Endothelial cell of umbilical vein (primary cell): ENCODE data around the gene KRTCAP2. TPM values are rescaled to one million over a fixed set of nuclear protein-coding genes. Genes with fewer than 3 reads are reported as not detected.

ENCODE experiments used
- BruUV-seq: library from RNA; stranded (reverse); fragments of 400-500 nt; replicated peaks from 2 replicates; lab custom pipeline; 2021; lab: Mats Ljungman, UMichigan
- CTCF ChIA-PET: fragments of 300-600, 350-600 bp; sonication (Branson Sonifier 250); formaldehyde crosslinking; loops from one replicate; lab custom pipeline; 2021; ENCODE audit warnings: antibody characterized with exemption, inconsistent platforms; lab: Charles Lee
- POLR2A ChIA-PET: fragments of 300-600, 350-600 bp; sonication (Branson Sonifier 250); formaldehyde crosslinking; loops from one replicate; lab custom pipeline; 2021; ENCODE audit warnings: antibody characterized with exemption, inconsistent platforms; lab: Charles Lee
- DNase-seq: peaks from one replicate; pipeline ENCODE4 v3.0.0-alpha.2; 2011; ENCODE audit warnings: low read depth, low spot score
- FAIRE-seq: peaks from 2 replicates; lab custom pipeline; 2011; peaks lifted over from hg19 to GRCh38; lab: Jason Lieb, UNC
- H2AFZ ChIP-seq: 2 replicates; pipeline ENCODE4 v1.6.0; 2012; ENCODE audit warnings: low read depth, low read length, control low read depth, inconsistent platforms
- H3K27ac ChIP-seq: 2 replicates; pipeline ENCODE4 v1.5.1; 2011; ENCODE audit warnings: low read depth, mild to moderate bottlenecking, control low read depth, low read length, moderate library complexity; ENCODE audit not compliant: insufficient read depth
- H3K27me3 ChIP-seq, 2 experiments: 2 replicates each; pipeline versions ENCODE4 v1.6.0 to v1.6.1; 2011; ENCODE audit warnings: low read length in 2 of 2, mixed read lengths in 1 of 2; ENCODE audit not compliant: control insufficient read depth in 2 of 2, insufficient read depth in 2 of 2
- H3K36me3 ChIP-seq, 2 experiments: 2 replicates in 1 of 2; 3 replicates in 1 of 2; pipeline ENCODE4 v1.5.1; 2011; ENCODE audit warnings: low read length in 2 of 2, mild to moderate bottlenecking in 1 of 2, moderate library complexity in 1 of 2; ENCODE audit not compliant: control insufficient read depth in 2 of 2, insufficient read depth in 2 of 2; ENCODE audit errors: extremely low read depth in 1 of 2
- H3K4me1 ChIP-seq: 3 replicates; pipeline ENCODE4 v1.5.1; 2011; ENCODE audit warnings: mild to moderate bottlenecking, low read length; ENCODE audit not compliant: control insufficient read depth, insufficient read depth; ENCODE audit errors: extremely low read depth
- H3K4me2 ChIP-seq: 2 replicates; pipeline ENCODE4 v1.6.1; 2011; ENCODE audit warnings: low read length, control low read depth, mixed read lengths; ENCODE audit not compliant: insufficient read depth
- H3K4me3 ChIP-seq, 3 experiments: fragments of 200-600 bp in 1 of 3; sonication (generic), shearing (Covaris generic) in 1 of 3; replicated peaks in 1 of 3; 2 replicates each; pipeline ENCODE4 v1.5.1; 2011 to 2016; ENCODE audit warnings: control low read depth in 3 of 3, low read length in 3 of 3, mild to moderate bottlenecking in 2 of 3, inconsistent platforms in 1 of 3, low read depth in 1 of 3, moderate library complexity in 1 of 3; ENCODE audit not compliant: insufficient read depth in 1 of 3
- H3K79me2 ChIP-seq: 2 replicates; pipeline ENCODE4 v1.6.0; 2012; ENCODE audit warnings: low read length, inconsistent platforms; ENCODE audit not compliant: control insufficient read depth, insufficient read depth
- H3K9ac ChIP-seq: replicated peaks from 2 replicates; pipeline ENCODE3; 2011; ENCODE audit warnings: low read length, control low read depth; ENCODE audit not compliant: insufficient read depth; ENCODE audit errors: extremely low read depth
- H3K9me1 ChIP-seq: replicated peaks from 3 replicates; pipeline ENCODE4 v1.6.0; 2011; ENCODE audit warnings: mild to moderate bottlenecking, low read length; ENCODE audit not compliant: control insufficient read depth, insufficient read depth; ENCODE audit errors: extremely low read depth
- H3K9me3 ChIP-seq: replicated peaks from 2 replicates; pipeline ENCODE4 v1.5.1; 2012; ENCODE audit warnings: low read length, inconsistent platforms; ENCODE audit not compliant: control insufficient read depth, insufficient read depth
- H4K20me1 ChIP-seq: replicated peaks from 2 replicates; pipeline ENCODE3; 2011; ENCODE audit warnings: mild to moderate bottlenecking, low read length; ENCODE audit not compliant: control insufficient read depth, insufficient read depth; ENCODE audit errors: extremely low read depth
- EZH2 ChIP-seq: IDR thresholded peaks from 2 replicates; pipeline ENCODE4 v1.6.1; 2012; ENCODE audit warnings: borderline replicate concordance, low read depth, mild to moderate bottlenecking, moderate library complexity, low read length, inconsistent platforms; ENCODE audit not compliant: severe bottlenecking
- FOS ChIP-seq: IDR thresholded peaks from 2 replicates; pipeline ENCODE4 v1.6.1; 2011; ENCODE audit warnings: mild to moderate bottlenecking, low read length, moderate library complexity, borderline replicate concordance; ENCODE audit not compliant: insufficient read depth
- GATA2 ChIP-seq: IDR thresholded peaks from 2 replicates; pipeline ENCODE4 v1.7.0; 2011; ENCODE audit warnings: low read depth, mild to moderate bottlenecking, moderate library complexity, mixed read lengths, low read length; ENCODE audit not compliant: insufficient read length, insufficient read depth
- JUN ChIP-seq: IDR thresholded peaks from 2 replicates; pipeline ENCODE4 v1.6.1; 2011; ENCODE audit warnings: borderline replicate concordance, low read depth; ENCODE audit not compliant: insufficient read length, insufficient read depth
- MAX ChIP-seq: IDR thresholded peaks from 2 replicates; pipeline ENCODE4 v1.6.1; 2011; ENCODE audit not compliant: insufficient read depth, insufficient read length
- POLR2A ChIP-seq: IDR thresholded peaks from 2 replicates; pipeline ENCODE4 v1.6.1; 2012; ENCODE audit warnings: low read depth, mild to moderate bottlenecking, control low read depth, low read length
- POLR2AphosphoS5 ChIP-seq: IDR thresholded peaks from 2 replicates; pipeline ENCODE4 v1.6.1; 2012; ENCODE audit warnings: low read depth, mild to moderate bottlenecking, control low read depth, low read length, moderate library complexity; ENCODE audit not compliant: insufficient read depth
- dilution Hi-C: fragments of 300-500 bp; cut with MboI; formaldehyde crosslinking; loops from one replicate; pipeline ENCODE4 v1.15.0; 2019; ENCODE audit warnings: low sequenced_read_pairs; ENCODE audit not compliant: extremely low pct_ligation_motif_present
- intact Hi-C: fragments of 100-400 bp; cut with micrococcal nuclease; formaldehyde crosslinking; loops from one replicate; pipeline ENCODE4 v1.10.0; 2022
- polyA plus RNA-seq, 4 experiments: library from polyadenylated mRNA; depleted of rRNA in 3 of 4; stranded (reverse) in 3 of 4; unstranded in 1 of 4; fragments of >200 nt; gene quantifications; 2 replicates each; pipeline versions ENCODE4 v1.2.1 to v1.2.3, GENCODE V29; 2011 to 2012; ENCODE audit warnings: missing spikeins in 1 of 4
- total RNA-seq: library from RNA; stranded (reverse); gene quantifications from 2 replicates; pipeline ENCODE4 v1.2.3, GENCODE V29; 2021
- TF ChIP-seq, protein P1 (sequence below), 2 donors: IDR thresholded peaks; 1 replicate in 1 of 2; 2 replicates in 1 of 2; pipeline ENCODE4 v1.5.1; 2011; ENCODE audit warnings: low read length in 2 of 2, mild to moderate bottlenecking in 2 of 2, moderate library complexity in 2 of 2, control low read depth in 1 of 2, inconsistent platforms in 1 of 2, low read depth in 1 of 2; ENCODE audit not compliant: insufficient read depth in 1 of 2; ENCODE audit errors: extremely low read depth in 1 of 2

The KRTCAP2 gene
- total and polyA plus RNA-seq, 2 donors (not counting 3 experiments of a cell fraction or from before 2014, with no cell fraction given) = 207 to 362 TPM

- no peaks in the 10 kb centered on the region for H3K9me1 ChIP-seq
- POLR2A ChIA-PET = no interaction called here
- peaks cover 27% of the 10 kb centered on the region for H3K4me1 ChIP-seq
- no peaks in the 10 kb centered on the region for H3K36me3 ChIP-seq
- intact Hi-C loops (no loop called here), dilution Hi-C loops (no loop called here)
- no peak for TF ChIP-seq GATA2
- TF ChIP-seq, protein P1, sequence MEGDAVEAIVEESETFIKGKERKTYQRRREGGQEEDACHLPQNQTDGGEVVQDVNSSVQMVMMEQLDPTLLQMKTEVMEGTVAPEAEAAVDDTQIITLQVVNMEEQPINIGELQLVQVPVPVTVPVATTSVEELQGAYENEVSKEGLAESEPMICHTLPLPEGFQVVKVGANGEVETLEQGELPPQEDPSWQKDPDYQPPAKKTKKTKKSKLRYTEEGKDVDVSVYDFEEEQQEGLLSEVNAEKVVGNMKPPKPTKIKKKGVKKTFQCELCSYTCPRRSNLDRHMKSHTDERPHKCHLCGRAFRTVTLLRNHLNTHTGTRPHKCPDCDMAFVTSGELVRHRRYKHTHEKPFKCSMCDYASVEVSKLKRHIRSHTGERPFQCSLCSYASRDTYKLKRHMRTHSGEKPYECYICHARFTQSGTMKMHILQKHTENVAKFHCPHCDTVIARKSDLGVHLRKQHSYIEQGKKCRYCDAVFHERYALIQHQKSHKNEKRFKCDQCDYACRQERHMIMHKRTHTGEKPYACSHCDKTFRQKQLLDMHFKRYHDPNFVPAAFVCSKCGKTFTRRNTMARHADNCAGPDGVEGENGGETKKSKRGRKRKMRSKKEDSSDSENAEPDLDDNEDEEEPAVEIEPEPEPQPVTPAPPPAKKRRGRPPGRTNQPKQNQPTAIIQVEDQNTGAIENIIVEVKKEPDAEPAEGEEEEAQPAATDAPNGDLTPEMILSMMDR (IDR thresholded peaks at IDR 0.05; ENCODE audit: extremely low read depth in 1 of 2, insufficient read depth in 1 of 2, low read depth in 1 of 2, low read length in 2 of 2) = no peak
- no peak for TF ChIP-seq JUN
- TF ChIP-seq MAX = no peak
- no peak for TF ChIP-seq FOS
- no peak for TF ChIP-seq EZH2
- no peak for TF ChIP-seq POLR2A
- no peak for TF ChIP-seq POLR2AphosphoS5
- H4K20me1 ChIP-seq = no peaks in the 10 kb centered on the region
- H3K4me2 ChIP-seq = no peak overlapping the region
- no TSS peak for BruUV-seq
- H3K4me3 ChIP-seq = no peak overlapping the region
- CTCF ChIA-PET = interaction anchor here (0.7 to 13.1 kb wide), 3 partner anchors 29 to 52 kb away, joined by 3 to 97 read pairs (median 10); partner anchors contain the start of gene KRTCAP2
- no peak overlapping the region for H2AFZ ChIP-seq
- DNase-seq (no peak), FAIRE-seq (no peak)
- H3K9me3 ChIP-seq = no peaks in the 10 kb centered on the region
- H3K79me2 ChIP-seq = no peaks in the 10 kb centered on the region
- H3K27me3 ChIP-seq = peaks cover 0 to 4% of the 10 kb centered on the region in 2 experiments
- no peak overlapping the region for H3K9ac ChIP-seq
- H3K27ac ChIP-seq = no peak overlapping the region
Measured at GRCh38 chr1:155121249-155121648, 51.9 kb downstream of the KRTCAP2 start.
